ENCODE data around the gene PCDHGC5.

Gene PCDHGC5

DNA sequence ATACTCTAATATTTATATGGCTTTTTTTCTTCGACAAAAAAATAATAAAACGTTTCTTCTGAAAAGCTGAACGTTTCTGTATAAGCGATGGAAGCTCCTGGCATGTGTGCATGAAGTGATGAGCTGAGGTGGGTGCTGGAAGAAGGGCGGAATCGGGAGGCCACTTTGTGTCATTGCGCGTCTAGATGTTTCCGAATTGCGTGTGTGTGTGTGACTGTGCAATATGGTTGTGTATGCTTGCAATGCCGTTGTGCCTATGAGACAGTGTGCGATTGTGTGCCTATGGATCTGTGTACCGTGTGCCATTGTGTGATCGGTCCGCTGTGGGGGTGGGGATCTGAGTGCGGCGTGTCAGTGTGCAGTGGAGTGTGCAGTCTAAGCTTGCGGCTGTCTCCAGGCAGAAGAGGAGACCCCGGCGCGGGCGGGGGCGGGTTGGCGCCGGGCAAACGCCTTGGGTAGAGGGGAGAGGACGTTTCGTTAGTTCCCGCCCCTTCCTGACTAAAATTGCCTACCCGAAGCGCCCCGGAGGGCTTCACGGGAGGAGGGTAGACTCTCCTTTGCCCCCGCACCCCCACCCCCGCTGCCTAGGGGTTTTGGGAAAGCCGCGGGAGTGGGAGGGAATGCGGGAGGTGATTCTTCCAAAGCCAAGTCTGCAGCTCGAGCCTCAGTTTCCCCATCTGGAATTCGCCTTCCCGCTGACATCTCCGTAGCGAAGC is 24.2 kb downstream of the PCDHGC5 start:
- DNase-seq (ENCODE audit: low spot score): peak; percentile 79

DNA sequence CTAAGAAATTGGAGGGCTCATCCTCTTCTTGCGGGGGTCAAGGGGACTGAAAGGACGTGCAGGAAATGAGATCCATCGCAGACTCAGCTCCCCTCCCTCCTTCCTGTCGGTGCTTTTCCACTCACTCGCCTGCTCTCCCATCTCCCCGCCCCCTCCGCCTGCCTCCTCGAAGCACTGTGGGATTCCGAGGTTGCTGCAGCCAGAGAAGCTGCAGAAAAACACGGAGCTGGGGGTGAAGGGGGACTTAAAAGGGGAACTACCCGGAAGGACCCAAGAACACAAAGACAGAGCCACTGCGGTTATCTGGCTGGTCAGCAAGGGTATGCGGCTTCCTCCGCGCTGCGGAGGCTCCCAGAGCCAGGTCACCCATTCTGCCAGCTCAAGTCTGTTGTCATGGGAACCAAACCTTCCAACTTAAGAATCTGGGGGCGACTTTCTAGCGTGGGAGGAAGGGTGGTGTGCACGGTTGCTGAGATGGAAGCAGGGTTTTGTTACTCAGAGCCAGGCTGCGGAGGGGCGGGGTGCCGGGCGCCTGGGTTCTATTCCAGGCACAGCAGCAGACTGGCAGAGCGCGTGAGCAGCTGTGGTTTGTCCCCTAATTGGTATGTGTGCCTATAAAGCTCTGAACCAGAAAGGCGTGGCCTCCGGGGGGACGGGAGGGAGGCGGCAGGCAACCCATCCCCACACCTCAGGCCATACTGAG is 24.9 kb downstream of the PCDHGC5 start:
- DNase-seq (ENCODE audit: low spot score): peak; percentile 93

DNA sequence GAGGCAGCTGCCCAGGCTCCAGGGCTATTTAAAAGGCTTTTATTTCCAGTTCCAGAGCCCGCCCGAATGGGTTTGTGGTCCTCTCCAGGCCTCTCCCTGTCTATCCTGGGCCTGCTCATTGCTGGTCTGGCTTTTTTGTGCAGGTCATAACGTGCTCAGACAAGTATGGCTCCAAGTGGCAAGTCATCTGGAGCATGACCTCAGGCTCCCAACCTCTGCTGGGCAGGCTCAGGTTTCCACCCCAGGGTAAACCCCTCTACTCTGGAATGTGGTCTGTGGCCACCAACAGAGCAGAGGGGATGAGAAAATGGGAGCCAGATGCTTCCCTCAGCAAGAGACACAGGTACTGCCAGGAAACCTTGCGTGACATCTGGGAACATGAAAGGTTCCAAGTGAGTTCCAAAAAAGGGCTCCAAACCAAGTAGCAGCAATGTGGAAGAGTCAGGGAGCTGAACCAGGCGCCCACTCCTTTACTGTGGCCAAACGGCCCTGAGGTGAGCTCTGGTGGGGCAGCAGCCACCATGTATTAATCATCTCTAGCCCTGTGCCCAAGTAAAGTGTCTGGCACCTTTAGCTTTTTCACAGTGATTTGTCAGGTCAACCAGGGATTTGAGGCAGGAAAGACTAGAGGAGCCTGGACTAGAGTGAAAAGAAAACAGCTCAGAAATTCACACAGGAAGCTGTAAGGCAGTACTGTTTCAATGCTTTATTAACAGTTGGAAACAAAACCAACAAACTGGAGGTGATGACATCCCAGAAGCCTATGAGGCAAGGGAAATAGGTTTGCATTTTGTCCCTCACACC is 25.7 kb downstream of the PCDHGC5 start:
- peak; percentile 45 for DNase-seq (ENCODE audit: low spot score)

DNA sequence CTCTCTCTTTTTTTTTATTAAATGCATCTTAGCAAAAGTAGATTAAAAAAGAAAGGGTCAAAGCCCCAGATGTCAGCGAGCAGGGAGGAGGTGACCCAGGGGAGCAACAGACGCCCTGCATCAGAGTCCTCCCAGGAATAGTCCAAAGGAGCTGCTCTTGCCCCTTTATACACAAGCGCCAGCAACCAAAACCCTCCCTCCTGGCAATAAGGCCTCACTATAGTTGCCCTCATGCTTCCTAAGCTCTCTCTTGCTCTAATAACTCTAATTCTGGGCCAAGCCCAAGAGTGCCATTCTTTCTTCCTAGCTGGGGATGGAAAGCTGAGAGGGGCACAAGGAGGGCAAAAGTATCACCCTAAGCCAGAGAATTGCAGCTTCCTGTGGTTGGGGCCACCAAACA is 26.3 kb downstream of the PCDHGC5 start:
- DNase-seq (ENCODE audit: low spot score): no peak

DNA sequence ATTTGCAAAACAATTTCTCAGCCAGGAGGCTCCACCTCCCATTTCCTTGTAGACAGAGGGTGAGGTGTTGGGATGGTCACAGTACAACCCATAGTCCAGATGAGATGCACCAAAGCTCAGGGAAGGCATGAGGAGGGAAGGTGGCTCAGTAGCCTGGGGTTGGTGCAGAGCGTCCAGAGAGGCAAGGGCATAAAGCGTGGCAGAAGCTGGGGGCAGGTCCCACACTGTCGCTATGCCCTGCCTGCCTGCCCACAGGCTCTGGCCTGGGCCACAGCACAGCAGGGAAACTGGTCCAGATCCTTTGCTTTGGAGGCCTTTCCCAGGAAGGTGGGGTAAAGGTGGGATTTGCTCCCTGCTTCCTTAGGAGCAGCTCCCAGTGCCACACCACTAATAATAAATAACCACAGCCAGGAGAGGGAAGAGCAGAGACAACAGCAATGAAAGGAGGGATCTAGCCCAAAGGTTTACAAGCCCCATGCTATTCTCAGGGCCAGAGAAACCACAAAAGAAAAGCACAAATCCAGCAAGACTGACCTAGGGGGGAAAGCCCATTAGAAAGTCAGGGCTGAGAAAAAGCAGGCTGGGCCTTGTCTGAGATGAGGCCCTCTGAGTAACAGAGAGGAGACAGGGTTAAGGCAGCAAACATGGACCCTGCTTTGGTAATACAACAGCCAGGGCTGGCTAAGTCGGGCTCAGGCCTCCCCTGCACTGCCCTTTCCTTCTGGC is 27.2 kb downstream of the PCDHGC5 start:
- no peak for DNase-seq (ENCODE audit: low spot score)

DNA sequence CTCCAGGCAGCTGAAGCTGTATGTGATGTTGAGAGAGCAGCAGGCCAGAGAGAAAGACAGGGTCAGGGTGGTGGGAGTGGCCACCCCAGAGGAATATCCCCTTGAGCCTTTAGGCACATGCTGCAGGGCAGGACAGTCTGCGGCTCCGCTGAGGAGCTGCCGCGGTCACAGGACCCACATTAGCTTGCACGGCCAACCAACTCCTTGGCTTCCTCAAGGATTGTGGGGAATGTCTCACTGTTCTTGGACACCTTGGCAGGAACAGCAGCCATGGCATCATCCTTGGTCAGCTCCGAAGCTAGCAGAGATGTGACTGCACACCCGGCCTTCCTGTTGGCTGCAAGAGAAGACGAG is 27.8 kb downstream of the PCDHGC5 start:
- no peak for DNase-seq (ENCODE audit: low spot score)

DNA sequence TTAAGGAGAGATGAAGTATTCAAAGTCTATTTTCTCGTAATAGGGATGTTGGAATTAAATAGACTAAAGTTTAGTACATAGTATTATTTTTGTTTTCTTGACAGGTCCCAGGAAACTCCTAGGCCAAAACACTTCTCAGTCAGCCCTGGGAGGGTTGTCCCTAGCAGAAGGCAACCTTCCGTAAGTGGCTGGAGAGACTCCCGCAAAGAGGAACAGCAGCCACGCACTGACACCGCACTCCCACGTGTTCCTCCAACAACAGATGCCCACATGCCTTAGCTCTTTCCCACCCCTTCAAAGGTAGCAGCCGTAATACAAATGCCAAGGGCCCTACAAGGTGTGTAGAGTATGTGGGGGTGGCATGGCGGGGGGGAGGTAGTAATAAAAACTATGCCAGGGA is 28.4 kb downstream of the PCDHGC5 start:
- DNase-seq (ENCODE audit: low spot score): no peak

DNA sequence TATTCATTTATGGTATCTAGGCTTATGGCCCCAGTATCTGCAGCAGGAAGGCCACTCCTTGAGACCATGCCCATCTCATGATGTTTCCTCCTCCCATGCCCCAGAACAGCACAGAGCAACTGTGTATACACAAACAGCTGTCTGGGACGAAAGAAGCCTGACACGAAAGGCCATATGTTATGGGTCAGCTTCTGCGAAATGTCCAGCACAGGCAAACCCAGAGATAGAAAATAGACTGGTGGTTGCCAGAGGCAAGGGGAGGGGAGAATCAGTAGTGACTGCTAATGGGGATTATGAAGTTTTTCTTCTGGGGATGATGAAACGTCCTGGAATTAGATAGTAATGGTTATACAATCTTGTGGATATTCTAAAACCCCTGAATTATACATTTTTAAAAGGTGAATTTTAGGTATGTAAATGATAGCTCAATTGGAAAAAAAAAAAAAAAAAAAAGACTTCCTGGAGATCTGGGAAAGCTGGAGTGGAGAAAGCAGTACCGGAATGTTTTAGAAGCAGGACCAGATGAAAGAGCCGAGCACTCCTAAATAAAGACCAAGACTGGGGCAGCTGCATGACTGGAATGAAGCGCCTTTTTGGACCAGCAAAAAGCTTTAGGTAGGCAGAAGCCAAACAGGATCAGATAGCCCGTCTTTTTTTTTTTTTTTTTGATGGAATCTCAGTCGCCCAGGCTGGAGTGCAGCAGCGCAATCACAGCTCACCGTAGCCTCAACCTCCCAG is 29.2 kb downstream of the PCDHGC5 start:
- DNase-seq (ENCODE audit: low spot score): no peak

DNA sequence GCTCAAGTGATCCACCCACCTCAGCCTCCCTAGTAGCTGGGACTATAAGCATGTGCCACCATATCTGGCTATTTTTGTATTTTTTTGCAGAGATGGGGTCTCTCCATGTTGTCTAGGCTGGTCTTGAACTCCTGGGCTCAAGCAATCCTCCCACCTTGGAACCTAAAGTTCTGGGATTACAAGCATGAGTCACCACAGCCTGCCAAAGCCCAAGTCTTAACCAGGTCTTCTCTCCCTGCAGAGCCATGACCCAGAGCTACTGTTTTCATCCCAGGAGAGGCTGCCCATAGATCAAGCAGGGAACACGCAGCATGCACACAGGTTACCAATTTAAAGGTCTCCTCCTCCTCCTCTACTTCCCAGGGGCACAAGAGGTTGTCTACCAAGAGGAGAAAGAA is 29.7 kb downstream of the PCDHGC5 start:
- no peak for DNase-seq (ENCODE audit: low spot score)

DNA sequence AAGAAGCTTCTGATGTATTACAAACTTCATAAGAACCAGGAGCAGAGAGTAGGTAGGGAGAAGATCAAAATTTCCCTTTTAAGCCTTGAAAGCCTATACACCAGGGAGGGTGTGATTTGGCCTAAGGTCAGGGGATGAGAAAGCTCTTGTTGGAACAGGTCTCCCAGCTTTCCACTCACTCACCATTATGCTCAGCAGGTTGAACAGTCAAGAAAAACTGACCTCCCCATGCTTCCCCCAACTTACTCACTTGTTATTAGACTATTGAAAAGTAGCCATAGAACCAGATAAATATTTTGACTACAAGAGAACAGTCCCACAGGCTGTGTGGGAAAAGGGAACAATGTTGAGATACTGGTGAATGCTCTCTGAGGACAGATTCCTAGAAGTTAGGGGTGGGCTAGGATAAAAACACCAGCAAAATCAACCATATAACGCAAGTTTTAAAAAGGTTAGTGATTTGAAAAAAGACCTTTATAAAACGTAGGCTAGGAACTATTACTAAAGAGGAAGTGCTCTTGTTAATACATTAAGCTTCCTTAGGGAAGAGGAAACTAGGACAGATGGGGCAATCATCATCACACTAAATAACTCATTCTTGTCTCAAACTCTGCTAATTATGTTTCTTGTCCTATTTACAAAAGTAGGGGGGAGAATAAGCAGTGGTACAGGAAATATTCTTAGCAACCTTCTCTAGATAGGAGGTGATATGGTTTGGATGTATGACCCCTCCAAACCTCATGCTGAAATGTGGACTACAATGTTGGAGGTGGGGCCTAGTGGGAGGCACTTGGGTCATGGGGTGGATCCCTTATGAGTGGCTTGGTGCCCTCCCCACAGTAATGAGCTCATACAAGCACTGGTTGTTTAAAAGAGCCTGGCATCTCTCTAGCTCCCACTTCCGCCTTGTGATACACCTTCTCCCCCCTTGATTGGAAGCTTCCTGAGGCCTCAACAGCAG is 31.0 kb downstream of the PCDHGC5 start:
- no peak for DNase-seq (ENCODE audit: low spot score)

DNA sequence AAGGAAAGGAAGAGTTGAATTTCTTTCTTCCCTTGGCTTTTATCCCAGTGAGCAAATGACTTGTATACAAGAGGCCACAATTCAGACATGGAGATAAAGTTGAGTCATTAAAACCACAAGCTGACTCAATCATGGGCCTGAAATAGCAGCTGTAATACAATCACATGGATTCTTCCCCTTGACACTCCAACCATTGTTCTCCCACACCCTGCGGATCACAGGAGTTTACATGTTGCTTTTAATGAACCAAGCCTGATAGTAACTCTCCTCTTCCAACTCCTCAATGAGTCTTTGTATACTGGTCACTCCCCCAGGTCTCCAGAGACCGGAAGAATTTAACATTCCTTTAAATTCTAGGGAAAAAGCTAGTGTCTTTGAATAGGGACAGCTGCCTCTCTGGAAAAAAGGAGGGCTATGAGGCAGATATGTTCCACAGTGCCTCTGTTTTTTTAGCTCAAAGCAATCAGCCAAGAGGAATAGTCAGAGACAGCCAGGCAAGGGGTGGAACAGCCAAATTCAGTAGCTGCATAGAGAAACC is 32.4 kb downstream of the PCDHGC5 start:
- no peak for DNase-seq (ENCODE audit: low spot score)

DNA sequence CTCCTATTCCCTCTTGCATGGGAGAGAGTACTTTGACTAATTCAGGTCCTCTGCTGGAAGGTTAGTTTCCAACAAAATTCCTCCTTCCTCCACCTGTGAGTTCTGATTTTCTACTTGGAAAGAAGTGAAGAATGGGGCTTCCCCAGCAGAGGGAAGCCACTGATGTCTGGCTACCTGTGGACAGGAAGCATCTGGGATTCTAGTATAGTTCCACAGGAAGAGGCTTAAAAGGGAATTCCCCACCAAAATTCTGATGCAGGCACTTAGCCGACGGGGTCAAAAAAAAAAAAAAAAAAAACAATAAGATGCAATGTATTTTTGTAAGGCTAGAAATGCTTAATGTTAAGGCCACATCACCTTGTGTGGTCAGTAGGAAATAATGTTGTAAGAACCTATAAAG is 33.4 kb downstream of the PCDHGC5 start:
- no peak for DNase-seq (ENCODE audit: low spot score)

DNA sequence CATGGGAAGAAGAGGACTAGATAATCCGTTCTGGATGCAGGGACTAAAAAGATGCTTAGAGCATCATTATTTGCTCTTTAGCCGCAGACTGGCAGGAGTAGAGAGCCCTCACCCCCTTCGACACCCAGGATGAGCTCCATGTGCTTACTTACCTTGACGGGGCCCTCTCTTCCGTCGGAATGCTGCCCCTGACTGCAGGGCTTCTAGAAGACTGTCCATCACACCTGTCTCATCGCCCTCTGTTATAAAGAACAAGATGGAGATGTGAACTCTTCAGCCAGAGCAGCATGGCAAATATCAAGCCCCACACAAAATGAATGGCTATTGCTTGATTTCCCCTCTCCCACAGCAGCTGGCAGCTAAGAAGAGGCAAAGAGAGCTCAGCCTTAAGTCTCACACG is 35.1 kb downstream of the PCDHGC5 start:
- no peak for DNase-seq (ENCODE audit: low spot score)

DNA sequence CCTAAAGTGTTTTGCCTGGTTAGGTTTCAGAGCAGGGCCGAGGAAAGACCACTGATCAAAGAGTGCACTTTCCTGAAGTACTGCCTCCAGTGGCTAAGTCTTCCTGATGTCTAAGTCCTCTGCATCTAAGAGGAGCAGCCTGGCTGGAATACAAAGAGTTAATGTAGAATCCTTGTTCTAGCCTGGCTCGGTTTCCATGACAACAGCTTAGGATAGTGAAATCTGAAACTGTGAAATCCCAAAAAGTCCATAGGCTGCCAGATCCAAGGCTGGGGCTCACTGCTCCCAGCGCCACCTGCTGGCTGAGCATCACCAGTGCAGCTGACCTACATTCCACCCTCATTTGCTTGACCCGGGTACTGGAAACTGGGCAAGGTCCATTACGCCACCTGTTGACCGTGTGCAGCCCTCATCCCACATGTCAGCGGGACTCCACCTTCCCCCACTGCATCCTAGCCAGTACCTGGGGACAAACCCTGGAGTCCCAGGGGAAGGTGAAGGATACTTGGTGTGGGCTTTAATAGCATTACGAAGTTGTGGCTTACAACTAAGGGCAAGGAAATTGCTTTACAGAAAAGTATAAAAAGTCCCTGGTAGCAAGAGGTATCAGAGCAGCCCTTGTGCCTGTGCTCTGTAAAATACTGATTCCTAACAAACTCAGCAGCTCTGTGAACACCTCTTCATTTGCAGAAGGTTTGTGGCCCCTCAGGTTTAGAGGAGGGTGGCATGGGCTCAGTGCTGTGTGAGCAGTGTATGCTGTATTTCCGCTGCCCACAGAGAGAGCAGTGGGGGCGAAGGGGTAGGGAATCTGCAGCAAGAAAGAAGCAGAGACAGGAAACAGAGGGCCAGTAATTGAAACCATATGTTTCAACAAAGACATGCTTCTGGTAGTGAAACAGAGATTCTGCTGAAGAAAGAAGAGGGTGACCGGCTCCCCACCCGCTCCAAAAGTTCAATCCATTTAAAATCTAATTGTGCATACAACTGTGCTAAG is 36.0 kb downstream of the PCDHGC5 start:
- peak; percentile 77 for DNase-seq (ENCODE audit: low spot score)

DNA sequence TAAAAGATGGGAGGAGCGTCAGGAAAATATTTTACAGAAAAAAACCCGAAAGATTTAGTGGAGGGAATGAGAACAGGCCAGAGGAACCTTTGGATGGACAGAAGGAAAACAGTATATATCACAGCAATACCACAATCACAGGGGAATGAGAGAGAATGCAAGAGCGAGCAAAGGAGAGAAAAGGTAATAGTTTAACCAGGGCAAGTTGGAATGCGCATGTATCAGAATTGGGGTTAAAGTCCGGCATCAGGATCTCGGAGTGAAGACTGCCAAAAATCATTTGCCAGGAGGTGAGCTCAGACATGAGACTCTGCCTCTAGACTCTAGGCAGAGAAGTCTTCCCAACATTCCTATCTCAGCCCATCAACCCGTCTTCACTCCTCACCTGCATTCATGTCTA is 36.8 kb downstream of the PCDHGC5 start:
- no peak for DNase-seq (ENCODE audit: low spot score)

DNA sequence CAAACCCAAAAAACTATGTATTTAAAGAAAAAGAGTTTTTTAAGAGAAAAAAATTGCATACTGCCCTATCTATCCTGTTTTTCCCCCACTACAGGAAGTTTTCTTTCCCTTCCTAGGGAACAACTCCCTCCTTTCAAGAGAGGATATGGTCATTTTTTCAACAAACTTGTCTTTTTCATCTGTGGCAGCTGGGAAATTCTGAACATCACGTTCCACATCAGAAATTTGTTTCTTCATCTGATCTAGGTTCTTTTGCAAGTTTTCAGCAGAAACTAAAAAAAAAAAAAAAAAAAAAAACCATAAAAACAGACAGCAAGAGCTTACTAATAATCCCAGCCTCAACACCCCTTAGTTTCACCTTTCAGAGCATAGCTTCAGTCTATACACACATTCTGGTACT is 38.5 kb downstream of the PCDHGC5 start:
- no peak for DNase-seq (ENCODE audit: low spot score)

DNA sequence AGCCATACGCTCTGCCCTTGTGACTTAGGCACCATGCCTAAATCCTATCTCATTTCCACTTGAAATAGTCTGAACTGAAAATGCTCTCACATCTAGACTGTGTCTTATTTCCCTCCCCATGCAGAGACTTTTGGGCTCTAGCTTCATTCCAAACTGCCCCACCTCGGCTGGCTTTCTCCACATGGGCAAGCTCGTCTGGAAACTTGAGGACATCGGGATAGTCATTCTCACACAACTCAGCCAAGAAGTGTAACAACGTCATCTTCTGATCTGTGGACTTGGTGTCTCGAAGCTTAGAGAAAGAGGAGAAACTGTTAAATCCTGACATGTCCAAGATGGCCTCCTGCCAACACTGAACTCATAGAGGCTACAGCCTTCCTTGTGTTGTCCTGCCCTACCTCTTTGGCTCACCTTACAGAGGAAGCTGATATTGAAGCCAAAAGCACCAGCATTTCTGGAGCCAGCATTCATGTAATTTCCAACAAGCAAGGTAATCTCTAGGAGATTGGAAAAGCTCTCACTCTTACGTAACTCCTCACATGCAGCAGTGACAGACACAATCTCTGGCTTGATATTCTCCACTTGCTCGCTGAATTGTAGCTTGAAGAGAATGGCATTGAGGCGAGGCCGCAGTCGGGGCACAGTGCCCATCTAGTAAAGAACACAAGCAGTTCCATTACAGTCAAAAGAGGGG is 39.6 kb downstream of the PCDHGC5 start:
- DNase-seq (ENCODE audit: low spot score): no peak

DNA sequence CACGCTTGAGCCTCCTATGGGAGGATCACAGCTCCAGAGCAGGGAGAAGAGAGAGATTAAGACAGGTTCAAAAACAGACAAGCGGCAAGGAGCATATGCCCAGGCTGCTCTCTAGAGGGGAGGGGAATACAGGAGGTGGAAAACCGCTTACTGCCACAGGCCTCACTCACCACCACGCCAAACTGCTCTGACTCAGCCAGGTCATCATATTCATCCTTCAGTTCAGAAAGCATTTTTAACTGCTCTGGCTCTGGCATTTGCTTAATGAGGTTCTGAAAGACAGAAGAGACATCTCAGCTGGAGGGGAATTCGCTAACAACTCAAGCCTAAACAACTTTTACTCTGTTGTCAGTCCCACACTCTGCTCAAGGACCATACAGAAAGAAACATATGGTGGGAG is 40.1 kb downstream of the PCDHGC5 start:
- peak; percentile 22 for DNase-seq (ENCODE audit: low spot score)

Measured in NAMALWA (cell line).